ENCODE measurements around the gene APBB2.
"Not testable (repeated sequence)": the region's sequence is repeated elsewhere in the genome, so short reads cannot be mapped to it uniquely, and the experiment has no call there.

Gene APBB2

GRCh38 chr4:40940317-40940741 is 274.0 kb downstream of the APBB2 start:
- no peak for DNase-seq (ENCODE audit: low read depth, low spot score)

- DNase-seq (ENCODE audit: low read depth, low spot score), result no peak
Measured at GRCh38 chr4:40939856-40940255, 274.5 kb downstream of the APBB2 start.

DNA sequence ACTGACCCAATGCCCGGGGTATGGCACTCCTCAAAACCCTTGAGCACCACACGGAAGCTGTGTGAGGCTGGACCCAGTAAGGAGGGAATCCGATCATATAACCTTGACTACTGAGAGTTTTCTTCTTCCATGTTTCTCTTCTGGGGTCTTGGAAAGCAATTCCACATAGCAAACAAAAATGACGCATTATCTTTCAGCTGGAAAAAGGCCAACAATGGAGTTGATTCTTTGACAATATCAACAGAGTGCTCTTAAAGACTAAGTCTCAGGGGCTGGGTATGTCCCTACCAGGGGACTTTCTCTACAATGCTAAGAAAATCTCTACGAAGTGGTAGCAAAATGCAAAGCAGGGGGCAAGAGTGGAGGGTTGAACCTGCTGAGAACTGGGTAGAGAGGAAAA is 276.0 kb downstream of the APBB2 start:
- no peak for DNase-seq (ENCODE audit: low read depth, low spot score)

- DNase-seq (ENCODE audit: low read depth, low spot score), result no peak
Measured at GRCh38 chr4:40937140-40937725, 277.1 kb downstream of the APBB2 start.

- DNase-seq (ENCODE audit: low read depth, low spot score), result no peak
Measured at GRCh38 chr4:40934676-40935075, 279.7 kb downstream of the APBB2 start.

DNA sequence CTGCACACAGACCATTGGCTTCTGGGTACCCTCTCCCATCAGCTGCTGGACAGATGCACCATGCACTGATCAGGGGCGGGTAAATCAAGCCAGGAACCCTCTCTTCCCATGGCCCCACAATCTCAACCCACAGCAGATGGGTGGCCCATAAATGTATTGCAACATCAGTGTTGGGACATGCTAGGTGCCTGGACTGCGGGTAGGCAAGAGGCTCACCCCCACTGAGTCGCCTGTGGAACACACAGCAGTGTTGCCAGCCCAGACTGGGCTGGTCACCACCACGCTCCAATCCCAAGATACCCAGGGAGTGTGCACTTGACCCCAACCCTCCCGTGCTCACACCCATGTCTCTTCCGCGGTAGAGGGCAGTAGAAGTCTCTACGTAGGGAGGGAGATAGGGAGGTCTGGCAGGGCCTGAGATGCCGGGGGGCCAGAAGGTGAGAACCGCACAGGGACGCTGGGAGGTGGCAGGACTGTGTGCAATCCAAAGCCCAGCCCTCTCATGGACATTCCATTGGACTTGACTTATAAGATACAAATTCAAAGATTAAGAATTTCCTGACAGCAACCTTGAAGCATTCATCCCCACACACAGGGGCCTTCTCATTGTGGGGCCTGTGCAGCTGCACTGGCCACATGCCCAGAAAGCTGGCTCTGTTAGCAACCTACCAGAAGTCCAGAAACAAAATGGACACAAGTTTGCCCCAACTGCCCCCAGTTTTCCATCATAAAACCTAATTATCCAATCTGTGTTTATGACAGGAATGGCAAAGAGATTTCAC is 280.9 kb downstream of the APBB2 start:
- DNase-seq (ENCODE audit: low read depth, low spot score), result no peak

DNA sequence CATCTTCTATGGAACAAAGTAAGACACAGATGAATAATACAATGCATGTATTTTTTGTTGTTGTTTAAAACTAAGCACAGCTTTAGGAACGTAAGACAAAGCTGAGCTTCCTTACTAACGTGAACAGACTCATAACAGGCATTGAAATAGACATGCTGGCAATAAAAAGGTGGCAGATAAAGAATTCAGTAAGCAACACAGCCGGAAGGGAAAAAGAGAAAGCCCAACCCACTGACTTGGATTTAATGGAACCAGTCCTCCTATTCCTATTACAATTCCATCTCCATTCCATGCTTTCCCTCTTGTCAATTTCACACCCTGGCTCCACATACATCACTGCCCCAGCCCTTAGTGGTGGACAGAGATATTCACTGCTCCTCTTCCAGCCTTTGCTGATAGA is 282.5 kb downstream of the APBB2 start:
- no peak for DNase-seq (ENCODE audit: low read depth, low spot score)

GRCh38 chr4:40931238-40931637 is 283.1 kb downstream of the APBB2 start:
- DNase-seq (ENCODE audit: low read depth, low spot score), result no peak

DNA sequence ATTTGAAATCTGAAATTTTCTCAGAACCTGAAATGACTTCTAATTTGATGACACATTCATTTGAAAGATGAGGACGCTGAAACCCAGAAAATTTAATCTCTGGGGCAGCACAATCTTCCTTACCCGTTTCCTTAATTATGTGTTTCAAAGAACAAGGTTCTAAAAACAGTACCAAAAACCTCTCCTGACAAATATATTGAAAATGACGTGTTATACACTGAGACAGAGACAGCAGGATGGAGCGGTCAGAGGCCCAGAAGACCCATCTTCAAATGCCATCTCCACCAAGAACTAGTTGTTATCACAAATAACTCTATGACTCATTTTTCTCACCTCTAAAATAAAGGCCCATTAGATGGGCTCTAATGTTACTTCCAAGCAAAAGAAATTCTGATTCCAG is 287.3 kb downstream of the APBB2 start:
- DNase-seq (ENCODE audit: low read depth, low spot score), result no peak

DNA sequence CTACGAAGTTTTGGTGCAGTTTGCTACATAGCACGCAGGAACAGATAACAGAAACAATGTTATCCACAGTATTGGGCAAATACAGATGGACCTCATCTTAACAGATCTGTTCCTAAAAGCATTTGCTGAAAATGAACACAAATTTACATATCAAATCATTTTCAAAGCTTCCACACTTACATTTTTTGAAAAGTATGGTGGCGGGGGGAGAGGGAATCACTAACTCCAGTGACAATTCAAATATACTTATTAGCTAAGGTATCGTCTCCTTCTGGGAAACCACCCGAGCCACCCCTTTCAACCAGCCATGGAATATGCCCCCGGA is 289.6 kb downstream of the APBB2 start:
- DNase-seq (ENCODE audit: low read depth, low spot score), result no peak

DNA sequence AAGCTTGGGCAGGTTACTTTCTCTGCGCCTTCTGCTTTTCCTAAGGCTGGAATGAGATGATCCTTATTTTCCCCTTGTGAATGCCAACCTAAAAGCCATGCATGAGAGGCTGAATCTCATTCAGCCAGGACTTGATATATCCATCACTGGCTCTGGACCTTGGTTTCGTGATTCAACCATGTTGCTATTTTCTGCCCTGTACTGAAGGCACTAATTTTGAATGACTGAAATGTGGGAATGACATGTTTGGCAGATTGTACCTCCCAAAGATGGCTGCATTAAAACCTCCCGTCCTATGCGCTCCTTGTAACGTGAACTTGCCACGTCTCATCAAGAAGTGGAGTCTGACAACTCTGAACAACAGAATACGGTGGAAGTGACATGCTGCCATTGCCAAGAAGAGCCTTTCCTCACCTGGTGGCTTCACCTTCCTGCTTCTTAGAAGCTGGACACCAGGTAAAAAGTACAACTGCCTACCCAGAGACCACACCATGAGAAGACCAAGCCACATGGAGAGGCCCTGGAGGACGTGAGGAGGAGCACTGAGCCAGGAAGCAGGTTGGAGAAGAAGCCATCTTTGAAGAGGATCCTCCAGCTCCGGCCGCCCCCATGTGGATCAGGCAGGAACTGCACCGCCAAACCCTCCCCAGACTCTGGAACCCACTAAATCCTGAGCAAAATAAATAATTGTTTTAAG is 290.1 kb downstream of the APBB2 start:
- DNase-seq (ENCODE audit: low read depth, low spot score), result no peak

GRCh38 chr4:40923316-40924095 is 290.8 kb downstream of the APBB2 start:
- no peak for DNase-seq (ENCODE audit: low read depth, low spot score)

DNA sequence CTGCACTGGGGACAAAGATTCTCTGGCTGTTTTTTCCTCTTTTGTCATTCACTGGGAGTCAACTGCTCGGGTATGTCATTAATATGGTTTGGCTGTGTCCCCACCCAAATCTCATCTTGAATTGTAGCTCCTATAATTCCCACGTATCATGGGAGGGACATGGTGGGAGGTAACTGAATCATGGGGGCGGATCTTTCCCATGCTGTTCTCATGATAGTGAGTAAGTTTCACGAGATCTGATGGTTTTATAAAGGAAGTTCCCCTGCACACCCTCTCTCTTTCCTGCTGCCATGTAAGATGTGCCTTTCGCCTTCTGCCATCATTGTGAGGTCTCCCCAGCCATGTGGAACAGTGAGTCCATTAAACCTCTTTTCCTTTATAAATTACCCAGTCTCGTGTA is 294.4 kb downstream of the APBB2 start:
- DNase-seq (ENCODE audit: low read depth, low spot score), result not testable (repeated sequence)

GRCh38 chr4:40918330-40918729 is 296.0 kb downstream of the APBB2 start:
- no peak for DNase-seq (ENCODE audit: low read depth, low spot score)

DNA sequence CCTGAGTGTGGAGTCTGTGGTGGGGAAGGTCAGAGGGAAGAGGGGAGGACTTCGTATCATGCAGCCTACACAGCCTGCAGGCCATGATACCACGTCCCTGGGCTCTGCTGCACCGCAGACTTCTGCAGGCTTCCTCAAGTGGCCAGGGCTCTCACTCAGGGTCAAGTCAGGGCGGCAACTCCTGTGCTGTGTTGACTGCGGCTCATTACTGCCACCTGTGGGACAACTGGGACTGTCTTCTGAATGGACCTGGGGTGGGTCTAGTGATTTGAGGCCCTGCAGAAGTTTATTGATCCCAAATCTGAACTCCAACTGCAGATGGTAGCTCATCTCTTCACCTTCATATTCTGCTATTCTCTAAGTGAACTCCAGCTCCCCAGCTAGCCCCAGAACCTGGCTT is 297.5 kb downstream of the APBB2 start:
- no peak for DNase-seq (ENCODE audit: low read depth, low spot score)

GRCh38 chr4:40916218-40916555 is 298.2 kb downstream of the APBB2 start:
- no peak for DNase-seq (ENCODE audit: low read depth, low spot score)

DNA sequence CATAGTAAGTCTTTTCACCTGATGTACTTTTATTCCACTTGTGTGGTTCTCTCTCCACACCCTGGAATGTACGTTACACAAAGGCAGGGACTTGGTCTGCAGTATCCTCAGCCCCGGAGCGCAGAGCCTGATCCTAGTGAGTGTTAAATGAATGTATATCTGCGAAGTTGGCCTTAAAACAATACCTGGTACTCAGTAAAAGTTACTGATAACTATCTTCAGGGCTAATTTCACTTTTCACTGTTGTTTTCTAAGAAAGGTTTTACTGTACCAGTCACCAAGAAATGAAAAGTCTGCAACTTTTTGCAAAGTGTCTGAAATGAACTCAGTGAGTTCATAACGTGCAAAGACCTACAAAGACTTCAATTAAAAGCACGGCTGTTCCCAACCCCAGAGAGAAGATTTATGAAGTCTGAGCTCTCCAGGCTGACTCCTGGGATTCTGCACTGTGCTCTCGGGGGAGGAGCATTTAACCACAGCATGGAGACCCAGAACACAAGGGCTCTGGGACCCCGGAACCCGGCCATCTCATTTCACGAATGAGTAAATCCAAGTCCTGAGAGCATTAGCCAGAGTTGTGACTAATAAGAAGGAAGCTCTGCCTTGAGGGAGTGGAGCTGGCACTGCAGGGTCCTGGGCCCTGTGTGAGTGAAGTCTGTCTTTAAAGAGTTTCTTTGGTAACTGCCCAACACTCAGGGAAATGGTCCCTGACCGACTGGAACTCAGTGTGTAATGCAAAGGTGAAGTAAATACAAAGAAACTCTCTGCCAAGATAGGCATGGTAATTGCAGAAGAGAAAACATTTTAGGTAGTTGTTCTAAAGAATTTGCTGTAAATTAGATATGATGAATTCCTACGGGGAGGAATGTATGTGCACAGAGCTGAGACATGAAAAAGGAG is 298.8 kb downstream of the APBB2 start:
- no peak for DNase-seq (ENCODE audit: low read depth, low spot score)

DNA sequence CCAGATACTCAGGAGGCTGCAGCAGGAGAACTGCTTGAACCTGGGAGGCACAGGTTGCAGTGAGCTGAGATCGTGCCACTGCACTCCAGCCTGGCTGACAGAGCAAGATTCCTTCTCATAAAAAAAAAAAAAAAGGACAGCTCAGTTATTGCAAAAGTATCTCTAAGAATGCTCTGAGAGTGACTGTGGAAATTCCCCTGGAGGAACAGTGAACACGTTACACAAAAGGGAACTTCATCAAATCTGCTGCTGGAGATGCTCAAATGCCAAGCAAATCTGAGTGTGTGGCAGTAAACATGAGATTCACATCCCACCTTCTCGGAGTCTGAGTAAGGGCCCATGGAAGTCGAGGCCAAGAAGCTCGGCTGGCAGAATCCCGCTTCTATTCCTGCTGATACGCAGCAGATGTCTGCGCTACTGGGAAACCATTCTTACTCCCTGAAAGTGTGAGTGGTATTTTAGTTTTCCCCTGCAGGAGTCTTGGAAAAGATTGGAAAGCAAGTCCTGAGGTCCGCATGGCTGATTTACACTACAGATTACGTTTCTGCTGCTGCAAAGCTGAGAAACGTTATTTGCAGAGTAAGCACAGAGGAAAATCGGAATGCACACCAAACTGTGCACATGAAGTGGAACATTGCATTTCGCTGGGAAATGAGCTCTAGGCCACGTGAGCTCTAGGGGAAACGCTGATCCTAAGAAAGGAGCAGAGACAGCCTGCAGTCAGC is 301.7 kb downstream of the APBB2 start:
- DNase-seq (ENCODE audit: low read depth, low spot score), result no peak

GRCh38 chr4:40910706-40911105 is 303.6 kb downstream of the APBB2 start:
- DNase-seq (ENCODE audit: low read depth, low spot score), result no peak

DNA sequence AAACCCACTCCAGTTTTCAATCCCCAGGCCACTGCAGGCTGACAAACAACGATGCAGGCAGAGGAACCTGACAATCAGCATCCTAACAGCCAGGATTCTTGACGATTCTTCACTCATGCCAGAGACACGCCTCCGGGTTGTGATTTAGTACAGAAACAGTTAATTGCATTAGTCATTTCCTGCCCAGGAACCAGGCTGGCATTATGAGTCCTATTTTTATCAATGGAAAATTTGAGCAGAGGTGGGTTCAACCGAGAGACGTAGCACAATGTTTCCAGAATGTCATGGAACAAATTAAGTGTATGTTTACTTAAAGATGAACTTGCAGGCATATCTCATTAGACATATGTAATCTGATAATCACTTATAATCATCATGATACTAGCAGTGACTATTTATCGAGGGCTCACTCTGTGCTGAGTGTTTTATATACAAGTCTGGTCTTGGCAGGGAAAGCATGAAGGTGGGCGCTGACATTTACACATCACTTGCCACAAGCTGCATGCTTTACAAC is 304.9 kb downstream of the APBB2 start:
- DNase-seq (ENCODE audit: low read depth, low spot score), result no peak

Data from brain pericyte (primary cell).